Myocyte (in vitro differentiated cells): ENCODE data around the gene KLHDC9. TPM values are rescaled to one million over a fixed set of nuclear protein-coding genes. Genes with fewer than 3 reads are reported as not detected.

Experiments
- DNase-seq: peaks from one replicate; pipeline ENCODE4 v3.0.0-alpha.2; 2012; ENCODE audit warnings: low read depth
- total RNA-seq: library from RNA; depleted of rRNA; stranded (reverse); fragments of >200 nt; gene quantifications from 2 replicates; pipeline ENCODE4 v1.2.3, GENCODE V29; 2014

Gene KLHDC9
- total RNA-seq, 1 donor from 2014 or later = 1.1 TPM

DNA sequence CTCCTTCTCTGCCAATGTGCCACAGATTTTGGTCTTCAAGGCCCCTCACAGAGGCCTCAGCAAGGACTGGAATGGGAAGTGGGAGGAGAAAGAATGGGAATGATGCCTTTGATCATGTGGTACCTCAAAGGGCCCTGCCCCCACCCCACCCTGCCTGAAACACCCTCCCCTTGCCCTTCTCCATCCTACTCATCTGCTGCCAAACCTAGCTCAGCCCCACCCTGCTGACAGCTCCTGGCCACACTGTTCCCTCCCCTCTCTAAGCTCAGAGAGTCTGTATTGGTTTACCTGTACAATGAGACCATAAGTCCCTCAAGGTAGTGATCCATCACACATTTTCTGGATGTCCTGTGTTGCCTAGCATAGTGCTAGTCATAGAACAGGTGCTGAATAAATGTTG is 21.8 kb upstream of the KLHDC9 start:
- no peak for DNase-seq

DNA sequence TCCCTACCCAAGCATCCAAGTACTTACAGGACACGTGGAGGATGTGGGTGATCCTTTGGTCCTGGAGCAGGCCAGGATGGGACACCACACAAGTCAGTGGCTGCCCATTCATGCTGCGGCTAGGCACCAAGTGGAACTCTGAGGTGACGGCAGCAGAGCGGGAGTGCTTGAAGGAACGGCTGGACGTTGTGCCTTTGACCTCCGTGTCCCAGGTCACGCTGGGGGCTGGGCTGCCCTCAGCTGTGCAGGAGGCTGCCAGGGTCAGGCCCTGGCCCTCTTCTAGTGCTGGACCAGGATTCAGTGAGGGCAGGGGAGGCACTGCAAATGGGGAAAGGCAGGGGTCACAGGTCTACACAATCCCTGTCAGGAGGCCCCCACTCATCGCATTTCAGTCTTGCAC is 20.7 kb upstream of the KLHDC9 start:
- no peak for DNase-seq

DNA sequence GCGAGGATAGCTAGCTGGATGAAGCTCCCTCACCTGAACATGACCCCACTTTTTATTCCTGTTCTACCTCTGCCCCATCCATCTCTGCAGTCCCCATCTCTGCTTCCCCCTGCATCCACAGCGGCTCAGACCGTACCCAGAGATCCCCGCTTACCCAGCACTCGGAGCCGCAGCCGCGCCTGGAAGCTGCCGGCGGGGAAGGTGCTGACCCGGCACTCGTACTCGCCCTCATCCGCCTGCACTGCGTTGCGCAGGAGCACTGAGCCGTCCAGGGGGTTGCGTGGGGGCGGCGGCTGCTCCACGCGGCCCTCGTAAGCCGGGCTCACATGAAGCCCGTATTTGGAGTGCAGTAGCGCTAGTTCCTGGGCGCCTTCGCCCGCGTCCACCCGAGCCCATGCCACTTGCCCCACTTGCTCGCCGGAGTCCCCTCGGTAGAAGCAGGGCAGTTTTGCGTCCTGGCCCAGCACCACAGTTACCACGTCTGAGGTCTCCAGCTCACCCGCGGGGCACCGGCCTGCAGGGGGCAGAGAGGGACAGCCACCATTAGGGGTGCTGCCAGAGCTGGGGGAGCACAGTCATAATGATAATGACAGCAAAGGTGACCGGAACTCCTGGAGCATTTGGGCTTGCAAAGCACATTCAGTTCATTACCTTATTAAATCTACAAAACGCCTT is 18.6 kb upstream of the KLHDC9 start:
- DNase-seq = no peak

DNA sequence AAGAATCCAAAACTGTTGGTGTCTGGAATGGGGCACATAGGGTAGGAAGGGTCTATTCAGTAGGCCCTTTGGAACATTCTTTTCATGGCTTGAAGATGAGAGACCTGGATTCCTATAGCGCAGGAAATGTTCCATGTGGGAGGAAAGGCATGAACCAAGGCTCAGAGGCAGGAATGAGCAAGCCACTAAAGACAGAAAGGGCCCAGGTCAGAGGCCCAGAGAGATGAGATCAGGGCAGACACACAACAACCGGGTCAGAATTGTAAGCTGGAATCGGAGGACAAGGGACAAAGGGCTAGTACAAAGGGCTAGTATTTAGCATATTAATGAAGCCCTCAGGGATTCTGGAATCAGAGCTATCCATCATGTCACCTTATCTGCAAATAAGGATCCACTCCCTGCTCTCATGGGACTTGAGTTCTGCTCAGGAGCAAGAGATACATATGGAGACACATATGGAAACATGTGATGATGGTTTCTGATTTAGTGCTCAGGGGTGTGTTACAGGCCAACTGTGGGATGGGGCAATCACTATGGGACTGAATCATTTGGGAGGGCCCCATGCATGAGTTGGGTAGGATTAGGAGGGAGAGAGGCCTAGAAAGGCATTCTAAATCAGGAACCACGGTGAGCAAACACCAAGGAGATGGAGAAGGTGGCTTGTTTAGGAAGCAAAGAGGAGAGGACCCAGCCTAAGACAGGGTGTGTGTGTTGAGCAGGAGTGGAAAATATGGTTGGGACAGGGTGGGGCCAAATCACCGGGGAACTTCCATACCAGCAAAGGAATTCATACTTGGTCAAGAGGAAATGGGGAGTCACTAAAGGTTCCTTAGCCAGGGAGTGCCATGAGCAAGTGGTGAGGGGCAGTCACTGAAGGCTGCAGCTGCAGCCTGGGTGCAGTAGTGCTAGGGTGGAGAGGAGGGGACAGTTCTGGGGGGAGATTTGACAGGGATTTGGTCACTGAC is 17.4 kb upstream of the KLHDC9 start:
- DNase-seq = no peak

DNA sequence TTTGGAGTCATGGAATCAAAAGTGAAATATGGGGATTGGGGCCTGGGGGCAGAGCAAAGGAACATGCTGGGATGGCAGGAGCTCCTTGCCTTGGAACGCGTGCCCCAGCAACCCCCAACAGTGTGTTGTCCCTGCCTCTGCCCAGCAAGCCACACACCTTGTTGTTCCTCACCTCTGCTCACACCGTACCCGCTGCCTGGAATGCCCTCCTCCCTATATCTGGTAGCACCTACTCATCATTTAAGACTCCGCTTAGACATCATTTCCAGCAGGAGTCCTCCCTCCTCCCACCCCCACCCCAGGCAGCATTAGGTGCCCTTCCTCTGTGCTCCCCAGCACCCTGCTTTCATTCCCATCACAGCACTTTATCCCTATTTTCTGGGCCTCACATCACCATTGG is 16.6 kb upstream of the KLHDC9 start:
- no peak for DNase-seq

DNA sequence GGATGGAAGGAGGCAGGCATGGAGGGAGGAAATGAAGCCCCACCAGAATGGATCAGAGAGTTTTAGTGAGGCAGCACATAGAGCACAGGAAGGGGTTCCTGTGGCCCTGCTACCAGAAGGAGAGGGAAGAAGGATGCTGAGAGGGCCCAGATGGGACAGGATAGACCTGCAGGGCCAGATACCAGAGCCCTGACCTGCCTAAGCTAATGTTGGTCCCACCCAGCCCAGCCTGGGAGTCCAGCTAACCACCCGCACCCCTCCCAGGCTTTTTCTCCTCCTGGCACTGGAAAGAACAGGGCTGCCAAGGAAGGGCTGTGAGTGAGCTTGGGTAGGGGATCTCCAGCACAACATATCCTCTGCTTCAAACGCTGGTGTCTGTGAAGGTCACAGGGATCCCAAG is 15.7 kb upstream of the KLHDC9 start:
- no peak for DNase-seq

DNA sequence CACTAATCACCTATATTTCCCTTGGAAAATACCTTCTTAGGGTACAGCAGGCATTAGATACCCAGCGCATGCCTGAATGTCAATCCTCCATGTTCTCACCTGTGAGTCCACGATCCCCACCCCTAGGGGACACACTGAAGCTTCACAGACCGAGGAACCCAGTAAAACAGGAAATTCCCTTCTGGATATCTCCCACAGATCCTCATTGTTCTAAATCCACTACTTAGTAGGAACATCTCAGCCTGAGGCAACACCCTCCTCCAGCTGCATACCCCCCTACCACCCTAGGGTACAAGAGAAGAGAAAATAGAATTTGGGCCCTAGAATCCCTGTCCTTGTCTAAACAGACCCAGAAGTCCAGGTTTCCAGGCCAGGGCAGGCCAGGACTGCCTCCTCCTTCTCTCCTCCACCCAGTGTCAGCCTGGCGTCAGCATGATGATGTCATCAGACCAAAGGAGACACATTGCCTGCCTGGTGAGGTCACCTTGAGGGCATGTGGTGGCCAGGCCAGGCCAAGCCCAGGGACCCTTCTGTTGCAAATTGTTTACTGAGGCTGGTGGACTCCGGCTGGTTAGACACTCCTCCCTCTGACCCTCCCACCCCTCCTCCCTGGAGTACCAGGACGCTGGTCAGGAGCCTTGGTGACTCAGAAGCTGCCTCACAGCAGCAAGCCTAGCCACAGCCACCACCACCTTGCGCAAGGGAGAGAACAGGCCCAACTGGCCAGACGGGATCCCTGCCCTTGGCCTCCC is 15.0 kb upstream of the KLHDC9 start:
- DNase-seq = peak; percentile 90

DNA sequence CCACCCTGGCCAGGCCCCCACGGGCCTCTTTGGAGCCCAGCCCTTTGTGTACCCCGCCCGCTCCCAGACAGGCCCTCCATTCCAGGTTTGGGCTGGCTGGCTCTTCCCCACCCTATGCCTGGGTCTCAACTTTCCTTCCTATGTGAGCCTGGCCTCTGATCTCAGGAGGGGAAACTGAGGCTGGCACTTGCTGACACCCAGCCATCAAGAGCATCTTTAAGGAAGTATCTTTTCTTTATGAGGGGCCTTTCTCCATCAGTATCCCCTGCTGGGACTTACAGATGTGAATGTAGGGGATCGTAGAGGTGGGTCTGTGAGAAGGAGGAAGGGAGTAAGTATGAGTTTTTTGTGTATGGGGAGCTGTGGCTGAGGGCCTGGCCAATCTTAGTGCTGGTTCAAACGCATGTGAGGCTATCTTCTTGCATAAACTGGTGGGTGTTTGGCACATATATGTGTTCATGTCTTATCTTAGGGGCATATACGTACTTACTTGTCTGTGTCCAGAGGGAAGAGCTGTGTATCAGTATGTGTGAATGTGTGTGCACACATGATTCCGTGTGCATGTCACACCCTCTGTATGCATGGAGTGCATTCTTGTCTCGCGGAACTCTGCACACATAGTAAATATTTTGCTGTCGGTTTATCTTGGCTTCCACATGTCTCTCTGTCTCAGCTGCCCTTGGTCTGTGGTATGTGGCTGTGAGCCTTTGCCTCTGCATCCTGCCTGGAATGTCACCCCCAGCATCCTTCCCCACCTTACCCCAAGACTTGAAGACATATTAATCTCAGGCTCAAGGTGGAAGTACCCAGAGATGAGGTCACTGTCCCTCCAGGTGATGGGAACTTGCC is 14.2 kb upstream of the KLHDC9 start:
- peak; percentile 37 for DNase-seq

DNA sequence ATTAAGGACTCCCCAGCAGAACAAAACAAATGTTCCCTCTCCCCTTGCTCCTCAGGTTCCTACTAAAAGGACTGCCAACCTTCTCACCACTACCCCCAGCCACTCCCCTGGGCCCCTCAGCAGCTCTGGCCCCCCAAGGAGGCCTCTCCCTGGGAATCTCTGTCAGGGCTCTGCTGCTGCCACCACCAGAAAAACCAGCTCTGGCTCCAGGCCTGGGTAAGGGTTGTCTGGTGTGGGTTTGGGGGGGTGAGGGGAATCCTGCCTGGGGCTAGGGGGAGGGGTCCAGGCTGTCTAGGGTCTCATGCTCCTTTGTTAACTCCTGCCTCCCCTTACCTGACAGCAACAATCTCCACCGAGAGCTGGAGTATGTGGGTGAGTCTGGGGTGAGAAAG is 13.6 kb upstream of the KLHDC9 start:
- DNase-seq = no peak

DNA sequence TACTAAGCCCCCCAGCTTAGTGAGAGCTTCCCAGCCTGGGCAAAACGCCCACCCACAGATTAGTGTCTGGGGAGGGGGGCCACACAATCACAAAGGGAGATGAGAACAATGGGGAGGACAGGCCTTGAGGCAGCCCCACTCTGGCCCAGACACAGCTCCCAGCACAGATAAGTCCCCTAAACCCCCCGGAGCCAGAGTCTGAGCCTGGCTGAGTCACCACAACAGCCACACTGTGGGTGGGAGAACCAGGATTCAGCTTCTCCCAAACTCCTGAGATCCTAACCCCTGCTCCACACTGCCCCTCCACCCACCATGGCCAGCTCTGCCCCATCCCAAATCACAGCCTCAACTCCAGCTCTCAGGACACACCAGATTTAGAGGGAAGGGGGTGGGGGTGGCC is 13.0 kb upstream of the KLHDC9 start:
- no peak for DNase-seq

DNA sequence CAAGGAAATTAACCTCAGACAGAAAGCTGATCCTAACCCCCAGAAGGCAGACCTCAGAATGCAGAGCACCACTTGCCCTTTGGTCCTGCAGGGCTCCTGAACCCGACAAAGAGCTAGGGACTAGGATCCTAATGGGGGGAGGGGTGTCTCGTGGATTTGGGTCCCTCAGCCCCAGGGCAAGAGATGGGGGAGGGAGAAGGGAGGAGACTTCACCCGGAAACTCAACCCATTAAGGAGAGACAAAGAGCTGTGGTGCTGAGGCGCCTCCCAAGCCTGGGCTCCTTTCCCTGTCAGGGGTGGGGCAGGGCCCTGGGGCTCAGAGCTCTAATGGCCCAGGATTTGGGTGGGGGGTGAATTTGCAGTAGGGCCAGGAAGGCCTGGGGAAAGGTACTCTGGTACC is 11.7 kb upstream of the KLHDC9 start:
- no peak for DNase-seq

DNA sequence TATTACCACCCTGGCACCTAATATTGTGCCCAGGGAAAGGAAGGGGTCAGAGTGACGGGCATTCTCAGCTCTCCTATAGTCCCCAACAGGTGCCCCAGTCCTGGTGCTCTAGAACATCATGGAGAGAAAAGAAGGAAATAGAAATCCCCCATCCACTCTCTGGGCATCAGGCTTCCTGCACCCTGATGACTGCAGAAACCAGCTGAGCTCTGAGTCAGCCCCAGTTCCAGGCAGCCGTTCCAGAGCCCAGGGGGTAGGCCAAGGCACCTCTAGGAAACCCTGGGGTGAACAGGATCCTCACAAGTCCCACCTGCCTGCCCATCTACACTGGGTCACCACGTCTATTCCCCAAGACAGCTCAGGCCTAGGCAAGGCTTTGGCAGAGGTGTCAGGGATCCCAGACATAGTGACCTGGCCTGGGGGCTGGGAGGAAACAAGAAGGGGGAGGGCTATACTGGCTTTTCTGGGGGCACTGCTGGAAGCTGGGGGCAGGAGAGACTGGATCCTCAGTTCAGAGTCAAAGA is 9.5 kb upstream of the KLHDC9 start:
- DNase-seq = no peak

DNA sequence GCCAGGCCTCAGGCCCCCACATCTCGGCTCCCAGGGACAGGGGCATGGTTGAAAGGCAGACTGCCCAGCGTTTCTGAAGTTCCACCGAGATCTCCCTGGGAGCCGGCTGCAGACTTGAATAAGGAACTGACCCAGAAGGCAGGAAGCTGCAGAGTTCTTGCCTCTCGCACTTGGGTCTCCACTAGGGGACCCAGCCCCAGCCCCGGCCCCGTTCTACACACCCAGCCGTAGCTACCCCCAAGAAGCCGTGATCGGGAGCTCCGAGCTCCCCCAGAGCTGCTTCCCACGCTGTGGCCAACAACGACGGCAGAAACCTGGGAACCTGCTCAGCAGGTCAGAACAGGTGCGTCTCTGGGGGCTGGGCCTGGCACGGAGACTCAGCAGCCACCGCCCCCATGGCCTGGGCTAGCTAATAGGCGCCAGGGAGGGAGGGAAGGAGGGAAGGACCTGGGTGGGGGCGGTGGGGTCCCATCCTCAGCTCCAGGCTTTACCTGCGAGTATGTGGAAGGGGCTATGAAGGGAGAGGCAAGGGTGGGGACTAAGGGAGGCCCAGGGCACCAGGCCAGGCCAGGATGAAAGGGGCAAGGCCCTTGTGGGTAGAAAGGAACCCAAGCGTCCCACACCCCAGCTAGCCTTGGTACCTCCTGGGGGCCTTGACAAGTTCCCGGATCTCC is 8.8 kb upstream of the KLHDC9 start, which contains the start of gene NECTIN4:
TSS of gene NECTIN4 (minus strand) at position 308 of the 674 bp plus-strand sequence. CDS start at position 46, 262 bp downstream.
- no peak for DNase-seq

DNA sequence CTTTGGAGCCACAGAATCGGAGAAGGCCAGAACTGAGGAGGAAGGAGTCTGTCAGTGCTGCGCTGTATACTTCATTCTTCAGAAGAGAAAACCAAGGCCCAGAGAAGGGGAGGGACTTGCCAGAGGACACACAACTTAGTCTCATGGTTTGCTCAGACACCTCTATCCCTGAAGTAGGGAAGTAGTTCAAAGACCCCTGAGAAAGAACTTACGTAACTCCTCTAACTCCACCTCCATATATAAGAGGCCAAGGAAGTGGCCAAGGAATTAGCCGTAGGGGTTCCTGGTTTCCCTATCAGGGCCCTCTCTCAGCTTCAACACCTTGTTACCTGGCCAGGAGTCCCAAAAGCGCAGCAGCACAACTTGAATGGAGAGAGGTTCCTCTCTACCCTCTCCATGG is 8.2 kb upstream of the KLHDC9 start:
- no peak for DNase-seq

DNA sequence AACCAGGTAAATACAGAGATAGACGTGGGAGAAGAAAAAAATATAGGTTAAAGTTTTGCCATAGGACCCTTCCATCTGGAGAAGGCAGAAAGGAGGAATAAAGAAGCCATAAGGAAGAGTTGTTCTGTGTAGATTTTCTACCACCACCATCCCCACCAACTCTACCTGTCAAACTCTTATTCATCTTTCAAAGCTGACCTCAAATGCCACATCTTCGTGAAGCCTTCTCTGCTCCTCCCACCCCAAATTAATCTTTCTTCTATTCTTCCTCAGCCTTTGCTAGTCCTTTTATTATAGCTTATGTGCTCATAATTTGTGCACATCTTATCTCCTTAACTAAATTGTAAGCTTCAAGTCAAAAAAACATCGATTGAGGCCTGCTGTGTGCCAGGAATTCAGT is 7.5 kb upstream of the KLHDC9 start:
- DNase-seq = no peak

DNA sequence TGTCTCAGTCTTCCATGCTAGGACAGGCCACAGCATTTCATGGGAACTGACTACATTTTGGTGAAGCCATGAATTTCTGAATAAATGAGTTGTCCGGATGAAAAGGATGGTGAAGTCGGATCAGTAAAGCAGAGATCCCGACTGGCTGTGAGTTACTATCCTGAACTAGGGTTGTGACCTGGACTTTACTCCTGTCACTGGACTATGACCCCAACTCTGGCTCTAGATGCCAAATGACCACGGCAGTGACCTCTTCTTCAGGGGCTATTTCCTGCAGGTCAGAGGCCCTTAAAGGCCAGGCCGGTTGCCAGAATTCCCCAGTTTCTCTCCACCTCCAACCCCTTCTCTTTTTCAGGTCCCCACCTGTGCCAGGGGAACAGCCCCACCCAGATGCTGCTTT is 7.1 kb upstream of the KLHDC9 start:
- DNase-seq = no peak

DNA sequence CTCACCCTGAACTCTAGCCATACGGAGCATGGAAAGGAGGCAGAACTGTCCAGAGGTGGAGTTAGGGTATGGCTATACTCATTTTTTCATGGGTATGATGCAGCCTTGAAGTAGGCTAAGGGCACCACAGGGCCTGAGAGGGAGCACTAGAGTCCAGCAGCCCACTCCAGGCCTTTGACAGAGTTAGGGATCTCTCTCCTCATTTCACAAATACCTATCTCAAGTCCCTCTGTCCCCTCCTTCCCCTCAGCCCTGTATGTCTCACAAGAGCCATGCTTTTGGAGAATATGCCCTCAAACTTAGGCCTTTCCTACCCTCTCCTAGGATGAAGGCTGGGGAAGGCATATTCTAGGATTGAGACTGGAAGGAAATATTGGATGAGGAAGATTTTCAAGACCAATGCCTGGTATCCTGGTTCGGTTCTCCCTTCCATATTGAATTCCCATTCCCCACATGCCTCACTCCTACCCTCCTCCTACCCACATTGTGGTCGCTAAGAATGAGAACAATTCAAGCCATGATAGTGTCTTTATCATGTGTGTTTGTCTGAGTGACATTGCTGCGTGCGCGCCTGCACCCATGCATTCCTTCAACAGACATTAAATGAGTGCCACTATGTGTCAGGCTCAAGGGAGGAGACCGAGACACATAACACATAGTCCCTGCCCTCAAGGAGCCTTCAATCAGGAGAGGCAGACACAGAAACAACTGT is 6.2 kb upstream of the KLHDC9 start:
- DNase-seq = peak; percentile 43

DNA sequence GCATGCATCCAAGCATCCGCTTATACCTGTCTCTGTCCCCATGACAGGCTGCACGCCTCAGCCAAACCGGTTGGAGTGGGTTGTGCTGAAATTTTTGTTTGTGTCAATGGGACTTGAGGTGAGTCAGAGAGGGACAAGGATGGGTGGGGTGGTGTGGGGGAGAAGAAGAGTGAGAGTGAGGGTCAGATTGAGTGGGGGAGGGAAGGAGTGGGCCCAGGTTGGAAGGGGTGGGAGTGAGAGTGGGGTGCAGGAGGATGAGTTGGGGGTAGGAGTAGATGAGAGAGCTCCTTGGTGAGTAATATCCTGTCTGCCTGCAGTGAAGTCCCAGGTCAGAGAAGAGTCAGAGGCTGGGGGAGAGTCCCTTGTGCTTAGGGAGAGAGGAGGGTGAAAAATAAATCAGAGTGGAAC is 5.5 kb upstream of the KLHDC9 start:
- DNase-seq = no peak

DNA sequence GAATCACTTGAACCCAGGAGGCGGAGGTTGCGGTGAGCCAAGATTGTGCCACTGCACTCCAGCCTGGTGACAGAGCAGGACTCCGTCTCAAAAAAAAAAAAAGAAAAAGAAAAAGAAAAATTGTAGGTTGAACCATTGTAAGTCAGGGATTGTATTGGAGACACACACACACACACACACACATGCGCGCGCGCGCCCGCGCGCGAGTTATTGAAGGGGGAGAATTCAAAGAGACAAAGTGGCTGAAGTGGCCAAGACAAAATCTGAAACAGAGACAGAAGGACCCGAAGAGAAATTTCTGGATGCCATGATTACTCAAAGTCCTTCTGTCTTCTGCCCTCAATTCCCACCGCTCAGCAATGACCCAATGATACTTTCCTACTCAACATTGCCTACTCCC is 3.7 kb upstream of the KLHDC9 start:
- no peak for DNase-seq
